ENCODE measurements around the gene PCBP3. TPM values are rescaled to one million over a fixed set of nuclear protein-coding genes. Genes with fewer than 3 reads are reported as not detected.

The PCBP3 gene
- total and polyA plus RNA-seq, 2 of the 8 experiments (the other 6 are each of a cell fraction or from before 2014, with no cell fraction given), result 3.5 to 6.3 TPM

GRCh38 chr21:45893740-45894449 is 250.4 kb downstream of the PCBP3 start (continued):
- TF ChIP-seq EZH2 (IDR thresholded peaks at IDR 0.05; ENCODE audit: low read depth, low read length, severe bottlenecking) (no peak), HDAC6 (IDR thresholded peaks at IDR 0.05; ENCODE audit: low read depth, low read length) (no peak)
